ENCODE measurements around the gene KRT20. TPM values are rescaled to one million over a fixed set of nuclear protein-coding genes. Genes with fewer than 3 reads are reported as not detected.

Gene KRT20
- total and polyA plus RNA-seq, 9 of the 15 experiments (the other 6 are each of a cell fraction or from before 2014, with no cell fraction given) = 0.44 TPM; not detected in 8

DNA sequence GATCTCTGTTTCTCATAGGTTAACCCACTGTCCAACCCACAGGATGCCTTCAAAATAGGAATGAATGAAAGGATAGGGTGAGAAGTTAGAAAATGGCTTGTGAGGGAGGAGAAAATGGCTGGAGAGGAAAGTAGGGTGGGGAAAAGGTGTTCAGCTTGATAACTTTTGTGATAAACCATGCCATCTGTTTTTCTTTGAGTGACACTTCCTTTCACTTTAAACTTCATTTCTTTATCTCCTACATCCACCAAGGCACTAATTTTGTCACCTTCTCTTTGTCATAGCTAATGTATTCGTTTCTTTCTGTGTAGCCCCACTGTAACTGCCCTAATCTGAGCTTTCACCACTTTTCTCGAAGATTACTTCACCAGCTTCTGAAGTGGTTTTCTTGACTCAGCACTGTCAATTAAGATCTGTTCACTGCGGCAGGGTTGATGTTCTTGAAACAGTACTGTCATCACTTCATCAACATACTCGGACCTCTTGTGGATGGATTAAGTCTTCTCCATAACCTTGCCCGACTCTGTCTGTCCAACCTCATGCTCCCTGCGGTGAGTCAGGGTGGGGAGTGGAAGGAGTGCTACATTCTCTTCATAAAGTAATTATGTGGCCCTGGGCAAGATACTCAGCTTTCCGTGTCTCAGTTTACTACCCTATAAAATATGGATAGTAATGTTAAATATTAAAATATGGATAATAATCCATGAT, 57.1 kb downstream of the KRT20 start (continued):
- TF ChIP-seq, protein P1, sequence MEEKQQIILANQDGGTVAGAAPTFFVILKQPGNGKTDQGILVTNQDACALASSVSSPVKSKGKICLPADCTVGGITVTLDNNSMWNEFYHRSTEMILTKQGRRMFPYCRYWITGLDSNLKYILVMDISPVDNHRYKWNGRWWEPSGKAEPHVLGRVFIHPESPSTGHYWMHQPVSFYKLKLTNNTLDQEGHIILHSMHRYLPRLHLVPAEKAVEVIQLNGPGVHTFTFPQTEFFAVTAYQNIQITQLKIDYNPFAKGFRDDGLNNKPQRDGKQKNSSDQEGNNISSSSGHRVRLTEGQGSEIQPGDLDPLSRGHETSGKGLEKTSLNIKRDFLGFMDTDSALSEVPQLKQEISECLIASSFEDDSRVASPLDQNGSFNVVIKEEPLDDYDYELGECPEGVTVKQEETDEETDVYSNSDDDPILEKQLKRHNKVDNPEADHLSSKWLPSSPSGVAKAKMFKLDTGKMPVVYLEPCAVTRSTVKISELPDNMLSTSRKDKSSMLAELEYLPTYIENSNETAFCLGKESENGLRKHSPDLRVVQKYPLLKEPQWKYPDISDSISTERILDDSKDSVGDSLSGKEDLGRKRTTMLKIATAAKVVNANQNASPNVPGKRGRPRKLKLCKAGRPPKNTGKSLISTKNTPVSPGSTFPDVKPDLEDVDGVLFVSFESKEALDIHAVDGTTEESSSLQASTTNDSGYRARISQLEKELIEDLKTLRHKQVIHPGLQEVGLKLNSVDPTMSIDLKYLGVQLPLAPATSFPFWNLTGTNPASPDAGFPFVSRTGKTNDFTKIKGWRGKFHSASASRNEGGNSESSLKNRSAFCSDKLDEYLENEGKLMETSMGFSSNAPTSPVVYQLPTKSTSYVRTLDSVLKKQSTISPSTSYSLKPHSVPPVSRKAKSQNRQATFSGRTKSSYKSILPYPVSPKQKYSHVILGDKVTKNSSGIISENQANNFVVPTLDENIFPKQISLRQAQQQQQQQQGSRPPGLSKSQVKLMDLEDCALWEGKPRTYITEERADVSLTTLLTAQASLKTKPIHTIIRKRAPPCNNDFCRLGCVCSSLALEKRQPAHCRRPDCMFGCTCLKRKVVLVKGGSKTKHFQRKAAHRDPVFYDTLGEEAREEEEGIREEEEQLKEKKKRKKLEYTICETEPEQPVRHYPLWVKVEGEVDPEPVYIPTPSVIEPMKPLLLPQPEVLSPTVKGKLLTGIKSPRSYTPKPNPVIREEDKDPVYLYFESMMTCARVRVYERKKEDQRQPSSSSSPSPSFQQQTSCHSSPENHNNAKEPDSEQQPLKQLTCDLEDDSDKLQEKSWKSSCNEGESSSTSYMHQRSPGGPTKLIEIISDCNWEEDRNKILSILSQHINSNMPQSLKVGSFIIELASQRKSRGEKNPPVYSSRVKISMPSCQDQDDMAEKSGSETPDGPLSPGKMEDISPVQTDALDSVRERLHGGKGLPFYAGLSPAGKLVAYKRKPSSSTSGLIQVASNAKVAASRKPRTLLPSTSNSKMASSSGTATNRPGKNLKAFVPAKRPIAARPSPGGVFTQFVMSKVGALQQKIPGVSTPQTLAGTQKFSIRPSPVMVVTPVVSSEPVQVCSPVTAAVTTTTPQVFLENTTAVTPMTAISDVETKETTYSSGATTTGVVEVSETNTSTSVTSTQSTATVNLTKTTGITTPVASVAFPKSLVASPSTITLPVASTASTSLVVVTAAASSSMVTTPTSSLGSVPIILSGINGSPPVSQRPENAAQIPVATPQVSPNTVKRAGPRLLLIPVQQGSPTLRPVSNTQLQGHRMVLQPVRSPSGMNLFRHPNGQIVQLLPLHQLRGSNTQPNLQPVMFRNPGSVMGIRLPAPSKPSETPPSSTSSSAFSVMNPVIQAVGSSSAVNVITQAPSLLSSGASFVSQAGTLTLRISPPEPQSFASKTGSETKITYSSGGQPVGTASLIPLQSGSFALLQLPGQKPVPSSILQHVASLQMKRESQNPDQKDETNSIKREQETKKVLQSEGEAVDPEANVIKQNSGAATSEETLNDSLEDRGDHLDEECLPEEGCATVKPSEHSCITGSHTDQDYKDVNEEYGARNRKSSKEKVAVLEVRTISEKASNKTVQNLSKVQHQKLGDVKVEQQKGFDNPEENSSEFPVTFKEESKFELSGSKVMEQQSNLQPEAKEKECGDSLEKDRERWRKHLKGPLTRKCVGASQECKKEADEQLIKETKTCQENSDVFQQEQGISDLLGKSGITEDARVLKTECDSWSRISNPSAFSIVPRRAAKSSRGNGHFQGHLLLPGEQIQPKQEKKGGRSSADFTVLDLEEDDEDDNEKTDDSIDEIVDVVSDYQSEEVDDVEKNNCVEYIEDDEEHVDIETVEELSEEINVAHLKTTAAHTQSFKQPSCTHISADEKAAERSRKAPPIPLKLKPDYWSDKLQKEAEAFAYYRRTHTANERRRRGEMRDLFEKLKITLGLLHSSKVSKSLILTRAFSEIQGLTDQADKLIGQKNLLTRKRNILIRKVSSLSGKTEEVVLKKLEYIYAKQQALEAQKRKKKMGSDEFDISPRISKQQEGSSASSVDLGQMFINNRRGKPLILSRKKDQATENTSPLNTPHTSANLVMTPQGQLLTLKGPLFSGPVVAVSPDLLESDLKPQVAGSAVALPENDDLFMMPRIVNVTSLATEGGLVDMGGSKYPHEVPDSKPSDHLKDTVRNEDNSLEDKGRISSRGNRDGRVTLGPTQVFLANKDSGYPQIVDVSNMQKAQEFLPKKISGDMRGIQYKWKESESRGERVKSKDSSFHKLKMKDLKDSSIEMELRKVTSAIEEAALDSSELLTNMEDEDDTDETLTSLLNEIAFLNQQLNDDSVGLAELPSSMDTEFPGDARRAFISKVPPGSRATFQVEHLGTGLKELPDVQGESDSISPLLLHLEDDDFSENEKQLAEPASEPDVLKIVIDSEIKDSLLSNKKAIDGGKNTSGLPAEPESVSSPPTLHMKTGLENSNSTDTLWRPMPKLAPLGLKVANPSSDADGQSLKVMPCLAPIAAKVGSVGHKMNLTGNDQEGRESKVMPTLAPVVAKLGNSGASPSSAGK (IDR thresholded peaks at IDR 0.05) = peak; percentile 78
- TF ChIP-seq KAT8 (IDR thresholded peaks at IDR 0.05; ENCODE audit: low read depth) = peak; percentile 87
- TF ChIP-seq HDAC6 (IDR thresholded peaks at IDR 0.05; ENCODE audit: low read depth, low read length) = no peak
- TF ChIP-seq, protein P2, sequence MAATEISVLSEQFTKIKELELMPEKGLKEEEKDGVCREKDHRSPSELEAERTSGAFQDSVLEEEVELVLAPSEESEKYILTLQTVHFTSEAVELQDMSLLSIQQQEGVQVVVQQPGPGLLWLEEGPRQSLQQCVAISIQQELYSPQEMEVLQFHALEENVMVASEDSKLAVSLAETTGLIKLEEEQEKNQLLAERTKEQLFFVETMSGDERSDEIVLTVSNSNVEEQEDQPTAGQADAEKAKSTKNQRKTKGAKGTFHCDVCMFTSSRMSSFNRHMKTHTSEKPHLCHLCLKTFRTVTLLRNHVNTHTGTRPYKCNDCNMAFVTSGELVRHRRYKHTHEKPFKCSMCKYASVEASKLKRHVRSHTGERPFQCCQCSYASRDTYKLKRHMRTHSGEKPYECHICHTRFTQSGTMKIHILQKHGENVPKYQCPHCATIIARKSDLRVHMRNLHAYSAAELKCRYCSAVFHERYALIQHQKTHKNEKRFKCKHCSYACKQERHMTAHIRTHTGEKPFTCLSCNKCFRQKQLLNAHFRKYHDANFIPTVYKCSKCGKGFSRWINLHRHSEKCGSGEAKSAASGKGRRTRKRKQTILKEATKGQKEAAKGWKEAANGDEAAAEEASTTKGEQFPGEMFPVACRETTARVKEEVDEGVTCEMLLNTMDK (IDR thresholded peaks at IDR 0.05; ENCODE audit: borderline replicate concordance, insufficient read depth, low read depth, low read length, poor library complexity, severe bottlenecking) = peak; percentile 63
- no peak for TF ChIP-seq JUNB (CRISPR knock-in tag; conservative IDR thresholded peaks at IDR 0.05)
- TF ChIP-seq TAF1 (IDR thresholded peaks at IDR 0.05; ENCODE audit: control insufficient read depth, extremely low read depth, insufficient read depth, low read length, severe bottlenecking) = peak; percentile 70
- TF ChIP-seq HNRNPL (IDR thresholded peaks at IDR 0.05; ENCODE audit: low read depth, low read length) = 0 out of 2 replicates have a peak, but pooled peaks have one; percentile 36
- peak; percentile 13 for TF ChIP-seq GATAD2A (IDR thresholded peaks at IDR 0.05)
- TF ChIP-seq, protein P3, sequence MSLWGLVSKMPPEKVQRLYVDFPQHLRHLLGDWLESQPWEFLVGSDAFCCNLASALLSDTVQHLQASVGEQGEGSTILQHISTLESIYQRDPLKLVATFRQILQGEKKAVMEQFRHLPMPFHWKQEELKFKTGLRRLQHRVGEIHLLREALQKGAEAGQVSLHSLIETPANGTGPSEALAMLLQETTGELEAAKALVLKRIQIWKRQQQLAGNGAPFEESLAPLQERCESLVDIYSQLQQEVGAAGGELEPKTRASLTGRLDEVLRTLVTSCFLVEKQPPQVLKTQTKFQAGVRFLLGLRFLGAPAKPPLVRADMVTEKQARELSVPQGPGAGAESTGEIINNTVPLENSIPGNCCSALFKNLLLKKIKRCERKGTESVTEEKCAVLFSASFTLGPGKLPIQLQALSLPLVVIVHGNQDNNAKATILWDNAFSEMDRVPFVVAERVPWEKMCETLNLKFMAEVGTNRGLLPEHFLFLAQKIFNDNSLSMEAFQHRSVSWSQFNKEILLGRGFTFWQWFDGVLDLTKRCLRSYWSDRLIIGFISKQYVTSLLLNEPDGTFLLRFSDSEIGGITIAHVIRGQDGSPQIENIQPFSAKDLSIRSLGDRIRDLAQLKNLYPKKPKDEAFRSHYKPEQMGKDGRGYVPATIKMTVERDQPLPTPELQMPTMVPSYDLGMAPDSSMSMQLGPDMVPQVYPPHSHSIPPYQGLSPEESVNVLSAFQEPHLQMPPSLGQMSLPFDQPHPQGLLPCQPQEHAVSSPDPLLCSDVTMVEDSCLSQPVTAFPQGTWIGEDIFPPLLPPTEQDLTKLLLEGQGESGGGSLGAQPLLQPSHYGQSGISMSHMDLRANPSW (CRISPR knock-in tag; IDR thresholded peaks at IDR 0.05) = peak; percentile 24; the same call in 1 of the 2 replicates
